Activated B cell treated with CpG ODN at 0.5 μM for 24 hours (primary cell): Measurements from ENCODE around the gene CTNND2. TPM values are rescaled to one million over a fixed set of nuclear protein-coding genes. Genes with fewer than 3 reads are reported as not detected.

Experiments
- ATAC-seq: fragments of 200-7000 bp; cut with Tn5 transposase; one replicate; pipeline ENCODE4 v1.10.0; 2021; ENCODE audit warnings: low read depth, mild to moderate bottlenecking, moderate library complexity
- CTCF ChIA-PET: fragments of 350-600 bp; sonication (Branson Sonifier 250); formaldehyde crosslinking; loops from one replicate; lab custom pipeline; 2021; ENCODE audit warnings: antibody characterized with exemption; lab: Charles Lee
- POLR2A ChIA-PET: fragments of 350-600 bp; sonication (Branson Sonifier 250); formaldehyde crosslinking; loops from one replicate; lab custom pipeline; 2021; ENCODE audit warnings: antibody characterized with exemption; lab: Charles Lee
- DNase-seq: peaks from one replicate; pipeline ENCODE4 v3.0.0; 2022
- H3K27ac Mint-ChIP-seq: one replicate; pipeline ENCODE4 v1.8.0; 2020; ENCODE audit warnings: mixed read lengths
- H3K27me3 Mint-ChIP-seq: one replicate; pipeline ENCODE4 v1.8.0; 2021; ENCODE audit warnings: mixed read lengths
- H3K36me3 Mint-ChIP-seq: one replicate; pipeline ENCODE4 v1.8.0; 2021; ENCODE audit warnings: low read depth, mixed read lengths
- H3K4me1 Mint-ChIP-seq: one replicate; pipeline ENCODE4 v1.8.0; 2021; ENCODE audit warnings: mixed read lengths
- H3K4me3 Mint-ChIP-seq: one replicate; pipeline ENCODE4 v1.8.0; 2020; ENCODE audit warnings: mild to moderate bottlenecking, mixed read lengths
- H3K9me3 Mint-ChIP-seq: one replicate; pipeline ENCODE4 v1.8.0; 2020; ENCODE audit warnings: mixed read lengths
- intact Hi-C: fragments of 100-400 bp; cut with micrococcal nuclease; formaldehyde crosslinking; loops from one replicate; pipeline ENCODE4 v1.15.1; 2024
- total RNA-seq: library from RNA; stranded (reverse); gene quantifications from 2 replicates; pipeline ENCODE4 v1.2.3, GENCODE V29; 2022
- TF ChIP-seq, protein P1 (sequence below): fragments of 200-600 bp; IDR thresholded peaks from one replicate; pipeline ENCODE4 v1.8.0; 2022; ENCODE audit warnings: antibody characterized with exemption, mild to moderate bottlenecking

CTNND2 gene
- total RNA-seq, 1 donor from 2014 or later = not detected

DNA sequence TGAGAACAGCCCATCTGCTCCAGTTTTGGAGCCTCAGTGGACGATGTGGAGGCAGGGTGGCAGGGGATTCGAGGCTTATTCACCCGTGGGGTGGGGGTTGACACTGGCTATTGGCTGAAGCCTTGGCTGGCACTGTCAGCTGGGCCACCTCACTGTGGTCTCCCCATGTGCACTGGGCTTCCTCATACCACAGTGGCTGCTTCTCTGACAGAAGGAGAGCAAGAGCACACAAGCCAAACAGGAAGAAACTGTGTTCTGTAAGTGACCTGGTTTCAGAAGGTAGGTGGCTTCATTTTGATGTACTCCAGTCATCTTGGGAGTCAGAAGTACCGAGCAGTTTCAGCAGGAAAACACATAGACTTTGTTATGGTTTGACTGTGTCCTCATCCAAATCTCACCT is 24.7 kb upstream of the CTNND2 start:
- ChIA-PET POLR2A (no interaction called here), CTCF (no interaction called here)
- Mint-ChIP-seq H3K9me3 (no peaks in the 10 kb centered on the region), H3K4me1 (no peaks in the 10 kb centered on the region), H3K27ac (no peak overlapping the region), H3K4me3 (no peak overlapping the region), H3K27me3 (no peaks in the 10 kb centered on the region), H3K36me3 (no peaks in the 10 kb centered on the region)
- TF ChIP-seq, protein P1, sequence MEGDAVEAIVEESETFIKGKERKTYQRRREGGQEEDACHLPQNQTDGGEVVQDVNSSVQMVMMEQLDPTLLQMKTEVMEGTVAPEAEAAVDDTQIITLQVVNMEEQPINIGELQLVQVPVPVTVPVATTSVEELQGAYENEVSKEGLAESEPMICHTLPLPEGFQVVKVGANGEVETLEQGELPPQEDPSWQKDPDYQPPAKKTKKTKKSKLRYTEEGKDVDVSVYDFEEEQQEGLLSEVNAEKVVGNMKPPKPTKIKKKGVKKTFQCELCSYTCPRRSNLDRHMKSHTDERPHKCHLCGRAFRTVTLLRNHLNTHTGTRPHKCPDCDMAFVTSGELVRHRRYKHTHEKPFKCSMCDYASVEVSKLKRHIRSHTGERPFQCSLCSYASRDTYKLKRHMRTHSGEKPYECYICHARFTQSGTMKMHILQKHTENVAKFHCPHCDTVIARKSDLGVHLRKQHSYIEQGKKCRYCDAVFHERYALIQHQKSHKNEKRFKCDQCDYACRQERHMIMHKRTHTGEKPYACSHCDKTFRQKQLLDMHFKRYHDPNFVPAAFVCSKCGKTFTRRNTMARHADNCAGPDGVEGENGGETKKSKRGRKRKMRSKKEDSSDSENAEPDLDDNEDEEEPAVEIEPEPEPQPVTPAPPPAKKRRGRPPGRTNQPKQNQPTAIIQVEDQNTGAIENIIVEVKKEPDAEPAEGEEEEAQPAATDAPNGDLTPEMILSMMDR = no peak
- ATAC-seq = no peak
- no peak for DNase-seq
- intact Hi-C loops = no loop called here

DNA sequence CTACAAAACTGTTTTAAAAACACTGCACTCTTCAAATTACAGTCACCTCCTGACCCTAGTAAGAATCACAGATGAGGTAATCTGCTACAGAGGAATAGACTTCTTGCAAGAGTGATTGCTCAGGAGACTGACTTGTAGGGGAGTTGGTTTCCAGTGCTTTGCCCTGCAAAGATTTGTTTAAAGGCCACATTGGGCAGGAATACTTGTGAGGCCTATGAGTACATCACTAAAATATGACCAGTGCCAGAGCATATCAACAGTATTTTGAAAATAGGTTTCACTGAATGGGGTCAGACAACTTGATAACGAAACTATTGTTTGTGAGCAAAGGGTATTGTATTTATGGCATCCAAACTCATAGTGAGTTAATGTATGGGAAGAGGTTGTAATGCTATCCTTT is 21.5 kb upstream of the CTNND2 start:
- Mint-ChIP-seq H3K4me3 (no peak overlapping the region), H3K36me3 (no peaks in the 10 kb centered on the region), H3K27me3 (no peaks in the 10 kb centered on the region), H3K27ac (no peak overlapping the region), H3K9me3 (peaks cover 1% of the 10 kb centered on the region), H3K4me1 (no peaks in the 10 kb centered on the region)
- intact Hi-C loops = no loop called here
- no peak for DNase-seq
- ATAC-seq = no peak
- CTCF ChIA-PET = no interaction called here
- POLR2A ChIA-PET = no interaction called here
- TF ChIP-seq, protein P1 = no peak

DNA sequence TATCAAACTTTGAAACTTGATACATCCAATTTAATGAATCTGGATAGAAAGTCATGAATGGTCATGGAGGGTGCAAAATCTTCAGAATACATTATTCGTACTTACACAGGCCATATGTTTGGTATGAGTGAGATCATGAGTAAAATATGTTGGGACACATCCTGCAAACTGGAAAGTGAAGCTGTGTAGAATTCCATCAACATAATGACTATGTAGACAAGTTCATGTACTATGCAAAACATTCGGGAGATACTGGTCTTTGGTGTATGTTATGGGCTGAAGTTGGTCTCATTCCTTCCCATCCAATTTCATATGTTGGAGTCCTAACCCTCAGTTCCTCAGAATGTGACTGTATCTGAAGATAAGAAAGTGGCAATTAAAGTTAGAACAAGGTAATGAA is 18.1 kb upstream of the CTNND2 start:
- Mint-ChIP-seq H3K27ac (no peak overlapping the region), H3K9me3 (peaks cover 3% of the 10 kb centered on the region), H3K4me3 (no peak overlapping the region), H3K27me3 (no peaks in the 10 kb centered on the region), H3K4me1 (no peaks in the 10 kb centered on the region), H3K36me3 (no peaks in the 10 kb centered on the region)
- ATAC-seq (no peak), DNase-seq (no peak)
- CTCF ChIA-PET = no interaction called here
- TF ChIP-seq, protein P1 = no peak
- intact Hi-C loops = no loop called here
- POLR2A ChIA-PET = no interaction called here

DNA sequence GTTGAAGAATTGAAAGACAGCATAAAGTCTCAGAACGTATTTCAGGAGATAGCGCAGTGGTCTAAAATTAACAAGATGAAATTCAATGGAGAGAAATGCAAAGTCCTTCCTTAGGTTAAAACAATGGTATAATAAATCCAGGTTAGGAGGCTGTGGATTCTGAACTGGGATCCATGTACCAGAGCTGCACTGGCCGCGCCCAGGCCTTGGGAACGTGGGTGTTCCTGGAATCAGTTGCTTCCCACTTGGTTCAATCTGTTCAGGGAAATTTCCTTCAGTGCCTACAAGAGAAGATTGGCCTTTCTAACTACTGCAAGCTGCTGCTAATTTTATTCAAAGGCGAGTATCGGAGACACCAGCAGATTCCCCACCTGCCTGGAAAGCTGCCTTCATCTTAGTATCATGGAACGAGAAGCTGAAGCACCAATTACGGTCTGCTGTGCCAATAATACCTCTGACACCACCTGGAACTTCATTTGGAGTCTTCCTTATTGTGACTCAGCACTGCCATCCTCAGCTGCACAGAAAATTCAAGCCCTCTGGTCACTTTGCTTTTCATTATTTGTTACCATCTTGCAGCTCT is 14.3 kb upstream of the CTNND2 start:
- Mint-ChIP-seq H3K27ac (no peak overlapping the region), H3K4me1 (no peaks in the 10 kb centered on the region)
- CTCF ChIA-PET = no interaction called here

DNA sequence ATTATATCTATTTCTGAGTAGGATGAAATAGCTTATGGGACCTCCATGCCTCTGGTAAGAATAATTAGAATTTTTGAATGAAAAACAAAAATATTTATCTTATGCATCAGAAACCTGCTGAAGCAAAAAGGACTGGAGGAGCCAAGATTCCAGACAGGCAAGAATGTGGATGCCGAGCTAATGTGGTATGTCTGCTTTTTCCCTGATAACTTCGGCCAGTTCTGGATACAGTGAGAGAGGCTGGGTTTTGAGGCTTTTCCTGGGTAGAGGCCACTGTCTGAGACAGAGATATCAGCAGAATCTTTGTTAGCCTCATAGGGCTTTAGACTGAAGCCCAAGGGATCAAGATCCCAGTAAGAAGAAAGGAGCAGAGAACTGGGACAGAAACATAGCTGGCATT is 5.2 kb upstream of the CTNND2 start:
- Mint-ChIP-seq H3K36me3 (no peaks in the 10 kb centered on the region), H3K27me3 (peaks cover 14% of the 10 kb centered on the region), H3K9me3 (no peaks in the 10 kb centered on the region), H3K27ac (no peak overlapping the region), H3K4me1 (peaks cover 4% of the 10 kb centered on the region), H3K4me3 (no peak overlapping the region)
- DNase-seq (no peak), ATAC-seq (no peak)
- ChIA-PET CTCF (no interaction called here), POLR2A (no interaction called here)
- intact Hi-C loops = no loop called here
- TF ChIP-seq, protein P1 = no peak

More for the DNA sequence above, 14.3 kb upstream of the CTNND2 start:
- DNase-seq (no peak), ATAC-seq (no peak)
- Mint-ChIP-seq H3K36me3 (no peaks in the 10 kb centered on the region), H3K9me3 (peaks cover 3% of the 10 kb centered on the region), H3K27me3 (no peaks in the 10 kb centered on the region), H3K4me3 (no peak overlapping the region)
- POLR2A ChIA-PET = no interaction called here
- intact Hi-C loops = no loop called here
- TF ChIP-seq, protein P1 = no peak
